Left lobe of liver (tissue), 2 donors: ENCODE results near the gene TANC1. TPM values are rescaled to one million over a fixed set of nuclear protein-coding genes. Genes with fewer than 3 reads are reported as not detected.

Source experiments
- ATAC-seq: fragments of 200-7000 bp; cut with Tn5 transposase; one replicate; pipeline ENCODE4 v1.9.1; 2020; ENCODE audit warnings: mild to moderate bottlenecking, moderate library complexity
- DNase-seq: peaks from one replicate; pipeline ENCODE4 v3.0.0-alpha.2; 2020; ENCODE audit warnings: low spot score
- total RNA-seq: library from RNA; stranded (reverse); gene quantifications from one replicate; pipeline ENCODE4 v1.2.1, GENCODE V29; 2021
- donor health status: DM: no; HTN: no; CAD: no; lungs with moderate emphysema.
- donor health status: DM: no; HTN: yes; CAD: no.

Gene TANC1
- total RNA-seq, 1 donor from 2014 or later = 5.0 TPM

DNA sequence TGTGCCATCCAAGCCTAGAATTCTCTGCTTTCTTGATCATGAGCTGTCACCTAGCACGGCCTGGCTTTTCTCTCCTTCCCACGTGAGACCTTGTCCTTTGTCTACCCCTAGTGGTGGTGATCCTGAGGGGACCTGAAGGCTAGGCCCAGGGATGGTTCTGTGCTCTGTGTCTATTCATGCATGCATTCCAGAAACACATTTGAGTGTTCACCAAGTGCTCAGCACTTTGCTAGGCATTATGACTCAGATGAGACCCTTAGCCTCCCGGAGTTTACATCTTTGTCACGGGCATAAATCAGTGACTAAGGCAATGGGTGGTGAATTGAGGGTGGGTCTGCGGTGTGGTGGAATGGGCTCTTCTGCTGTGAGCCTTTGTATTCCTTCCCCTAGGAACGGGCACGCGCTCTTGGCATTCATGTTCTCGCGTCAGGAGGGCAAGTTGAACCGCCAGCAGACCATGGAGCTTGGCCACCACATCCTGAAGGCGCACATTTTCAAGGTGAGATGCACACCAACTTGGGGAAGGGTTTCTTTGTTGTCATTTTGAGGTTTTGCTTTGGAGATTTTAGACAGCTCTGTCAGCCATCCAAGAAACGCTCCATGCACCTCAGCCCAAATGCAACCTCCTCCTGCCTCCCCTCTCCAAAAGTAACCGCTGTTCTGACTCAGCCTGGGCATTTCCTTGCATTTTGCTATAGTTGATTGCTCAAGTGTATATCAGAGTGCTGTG is 217.1 kb downstream of the TANC1 start:
- ATAC-seq = peak; percentile 80
- DNase-seq = no peak

DNA sequence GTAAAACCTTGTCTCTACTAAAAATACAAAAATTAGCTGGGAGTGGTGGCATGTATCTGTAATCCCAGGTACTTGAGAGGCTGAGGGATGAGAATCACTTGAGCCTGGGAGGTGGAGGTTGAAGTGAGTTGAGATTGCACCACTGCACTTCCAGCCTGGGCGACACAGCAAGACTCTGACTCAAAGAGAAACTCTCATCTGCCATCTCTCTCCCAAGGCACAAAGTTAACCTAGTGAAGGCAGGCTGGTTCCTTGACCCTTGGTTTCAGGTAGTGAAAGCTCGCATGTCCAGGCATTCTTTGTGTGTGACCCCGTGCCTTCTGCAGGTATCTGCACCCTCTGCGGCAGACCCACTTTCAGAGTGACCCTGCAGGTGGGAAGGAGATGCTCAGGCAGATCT is 218.0 kb downstream of the TANC1 start:
- ATAC-seq = no peak

DNA sequence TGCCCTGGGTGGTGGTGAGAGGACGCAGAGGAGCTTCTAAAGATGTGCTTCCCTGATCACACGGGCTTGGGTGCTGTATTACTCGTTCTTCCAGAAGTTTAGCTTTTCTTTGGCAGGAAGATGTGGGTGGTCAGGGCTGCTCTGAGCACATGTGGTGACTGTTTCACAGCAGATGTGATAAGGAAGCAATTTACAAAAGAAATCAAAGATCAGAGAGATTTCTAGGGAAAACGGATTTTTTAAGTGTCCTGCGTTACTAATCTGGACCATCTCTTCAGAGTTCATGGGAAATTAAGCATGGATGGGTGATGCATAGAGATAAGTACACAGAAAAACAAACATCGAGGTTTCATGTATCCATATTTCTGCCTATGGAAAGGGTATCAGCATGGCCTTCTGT is 218.7 kb downstream of the TANC1 start:
- ATAC-seq = no peak

More for the DNA sequence above, 218.0 kb downstream of the TANC1 start:
- DNase-seq = no peak

DNA sequence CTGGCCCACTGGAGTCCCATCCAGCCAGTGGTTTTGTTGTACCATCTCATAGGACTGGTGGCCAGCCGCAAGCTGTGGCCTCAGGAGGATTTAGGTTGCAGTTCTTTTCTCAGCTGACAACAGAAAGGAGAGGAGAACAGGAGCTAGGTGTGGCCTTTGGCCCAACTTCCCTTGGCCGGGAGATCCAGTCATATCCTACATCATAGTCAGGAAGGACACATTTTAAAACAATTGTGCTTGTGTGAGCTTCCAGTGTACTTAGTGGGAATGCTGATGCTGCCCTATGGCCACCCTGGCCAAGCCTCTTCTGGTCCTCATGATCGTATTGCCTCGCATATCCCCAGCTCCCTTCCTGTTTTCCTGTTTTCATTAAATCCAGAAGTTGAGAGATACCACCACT is 220.0 kb downstream of the TANC1 start:
- peak; percentile 40 for ATAC-seq
- no peak for DNase-seq

More for the DNA sequence above, 218.7 kb downstream of the TANC1 start:
- no peak for DNase-seq

DNA sequence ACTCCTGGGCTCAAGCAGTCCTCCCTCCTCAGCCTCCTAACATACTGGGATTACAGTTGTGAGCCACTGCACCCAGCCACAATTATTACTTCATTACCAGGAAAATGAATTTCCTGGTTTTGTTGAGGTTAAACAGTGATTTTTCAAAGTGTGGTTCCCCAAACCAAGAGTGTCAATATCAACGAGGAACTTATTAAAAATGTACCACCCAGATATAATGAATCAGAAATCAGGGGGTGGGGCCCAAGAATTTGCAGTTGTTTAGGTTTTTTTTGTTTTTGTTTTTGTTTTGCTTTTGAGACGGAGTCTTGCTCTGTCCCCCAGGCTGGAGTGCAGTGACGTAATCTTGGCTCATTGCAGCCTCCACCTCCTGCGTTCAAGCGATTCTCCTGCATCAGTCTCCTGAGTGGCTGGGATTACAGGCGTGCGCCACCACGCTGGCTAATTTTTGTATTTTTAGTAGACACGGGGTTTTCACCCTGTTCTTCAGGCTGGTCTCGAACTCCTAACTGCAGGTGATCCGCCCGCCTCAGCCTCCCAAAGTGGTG is 224.0 kb downstream of the TANC1 start:
- DNase-seq = no peak
- ATAC-seq = no peak

DNA sequence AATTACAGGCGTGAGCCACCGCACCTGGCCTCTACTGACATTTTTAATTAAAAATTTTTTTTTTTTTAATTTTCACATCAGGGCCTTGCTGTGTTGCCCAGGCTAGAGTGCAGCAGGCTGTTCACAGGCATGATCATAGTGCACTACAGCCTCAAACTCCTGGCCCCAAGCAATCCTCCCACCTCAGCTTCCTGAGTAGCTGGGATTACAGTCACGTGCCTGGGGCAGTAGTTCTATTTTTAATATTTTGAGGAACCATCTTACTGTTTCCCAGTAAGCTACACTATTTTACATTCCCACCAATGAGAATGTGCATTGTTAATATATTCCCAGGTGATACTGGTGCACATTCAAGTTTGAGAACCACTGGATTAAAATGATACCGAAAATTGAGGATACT is 225.4 kb downstream of the TANC1 start:
- DNase-seq = no peak
- ATAC-seq = no peak

DNA sequence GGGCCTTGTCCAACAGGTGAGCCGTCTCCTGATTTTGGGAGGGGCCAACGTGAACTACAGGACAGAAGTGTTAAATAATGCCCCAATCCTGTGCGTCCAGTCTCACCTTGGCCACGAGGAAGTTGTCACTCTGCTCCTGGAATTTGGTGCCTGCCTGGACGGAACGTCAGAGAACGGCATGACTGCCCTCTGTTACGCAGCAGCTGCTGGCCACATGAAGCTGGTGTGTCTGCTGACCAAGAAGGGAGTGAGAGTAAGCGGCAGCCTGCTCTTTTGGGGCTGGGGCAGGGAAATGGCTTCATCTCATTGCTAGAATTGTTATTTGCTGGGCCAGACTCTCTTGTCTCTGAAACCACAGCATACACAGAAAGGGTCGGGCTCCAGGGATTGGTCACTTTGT is 225.8 kb downstream of the TANC1 start:
- DNase-seq = no peak
- ATAC-seq = no peak

DNA sequence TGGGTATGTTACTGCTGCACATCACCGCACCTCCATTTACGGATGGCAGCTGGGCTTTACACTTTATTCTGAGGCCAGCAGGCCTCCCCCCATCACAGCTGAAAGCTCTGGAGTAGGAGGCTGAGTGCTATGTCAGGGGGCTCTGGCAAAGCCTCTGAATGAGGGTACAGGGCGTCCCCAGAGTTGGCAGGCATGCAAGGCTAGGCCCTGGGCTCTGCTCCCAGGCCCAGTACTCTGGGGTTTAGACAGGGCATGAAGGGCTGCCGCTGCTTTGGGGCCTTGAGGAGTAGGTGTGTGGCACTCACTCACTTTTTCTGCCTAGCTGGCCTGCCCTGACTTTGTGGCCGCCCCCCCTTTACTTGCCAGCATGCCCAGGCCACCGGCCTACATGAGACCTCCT is 227.3 kb downstream of the TANC1 start:
- no peak for DNase-seq
- ATAC-seq = no peak

DNA sequence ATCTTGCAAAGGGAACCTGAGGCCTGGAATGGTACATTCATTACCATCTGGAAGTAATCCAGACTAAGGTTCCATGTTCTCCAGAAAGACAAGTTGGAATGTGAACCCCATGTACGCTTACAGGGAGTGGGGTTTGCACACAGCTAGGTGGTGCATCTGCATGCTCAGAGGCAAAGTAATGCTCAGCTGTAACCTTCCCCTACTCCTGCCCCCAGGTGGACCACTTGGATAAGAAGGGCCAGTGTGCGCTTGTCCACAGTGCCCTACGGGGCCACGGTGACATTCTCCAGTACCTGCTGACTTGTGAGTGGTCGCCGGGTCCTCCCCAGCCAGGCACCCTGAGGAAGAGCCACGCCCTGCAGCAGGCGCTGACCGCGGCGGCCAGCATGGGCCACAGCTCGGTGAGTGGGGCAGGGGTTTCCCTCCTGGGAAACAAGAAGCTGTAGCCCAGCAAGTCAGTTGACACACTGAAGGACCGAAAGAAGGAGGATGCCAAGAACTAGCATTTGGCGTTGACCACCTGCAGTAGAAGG is 228.0 kb downstream of the TANC1 start:
- DNase-seq = no peak
- ATAC-seq = no peak

DNA sequence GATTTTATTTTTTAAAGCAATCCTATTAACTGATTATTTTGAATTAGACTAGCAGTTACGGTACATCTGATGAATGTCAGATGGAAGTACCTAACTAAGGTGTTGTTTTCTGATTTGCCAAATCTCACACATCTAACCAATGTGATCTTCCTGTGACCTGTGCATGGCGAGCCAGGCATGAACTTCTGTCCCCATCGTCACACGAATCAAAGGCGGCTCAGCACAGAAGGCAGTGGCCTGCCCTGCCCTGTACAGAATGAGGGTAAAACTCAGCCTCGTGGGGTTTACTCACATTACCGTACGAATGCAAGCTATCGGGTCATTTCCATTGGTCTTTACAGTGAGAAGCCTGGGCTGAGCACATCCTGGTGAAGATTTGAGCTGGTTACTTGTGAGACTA is 230.8 kb downstream of the TANC1 start:
- DNase-seq = no peak
- no peak for ATAC-seq

DNA sequence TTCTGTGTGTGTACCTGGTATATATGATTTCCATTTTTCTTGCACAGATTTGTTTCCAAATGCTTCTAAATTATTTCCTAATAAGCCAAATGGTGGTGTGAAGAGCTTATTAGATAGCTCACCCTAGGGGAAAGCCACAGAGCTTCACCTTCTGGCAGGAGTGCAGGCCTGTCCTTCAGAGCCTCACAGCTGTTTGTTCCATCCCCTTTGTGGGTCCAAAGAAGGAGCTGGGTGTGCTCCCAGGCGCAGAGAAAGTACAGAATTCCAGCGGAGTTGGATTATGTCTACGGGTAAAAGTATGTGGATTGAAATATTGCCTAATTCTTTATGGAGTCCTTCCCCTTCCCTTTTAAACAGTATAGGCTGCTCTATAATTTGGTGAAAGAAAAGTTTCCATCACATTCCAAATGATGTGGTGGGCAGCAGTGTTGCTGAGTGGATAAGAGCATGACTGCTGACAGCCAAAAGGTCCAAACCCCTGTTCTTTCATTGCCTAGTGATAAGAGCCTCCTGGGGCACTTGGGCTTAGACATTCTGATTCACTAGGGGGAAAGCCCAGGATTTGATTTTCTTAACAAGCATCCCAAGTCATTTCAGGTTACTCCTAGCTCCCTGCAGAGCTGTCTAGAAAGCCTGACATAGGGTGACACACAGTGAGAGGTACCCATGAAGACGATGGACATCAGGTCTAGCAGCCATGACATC is 231.5 kb downstream of the TANC1 start:
- ATAC-seq (no peak), DNase-seq (no peak)

DNA sequence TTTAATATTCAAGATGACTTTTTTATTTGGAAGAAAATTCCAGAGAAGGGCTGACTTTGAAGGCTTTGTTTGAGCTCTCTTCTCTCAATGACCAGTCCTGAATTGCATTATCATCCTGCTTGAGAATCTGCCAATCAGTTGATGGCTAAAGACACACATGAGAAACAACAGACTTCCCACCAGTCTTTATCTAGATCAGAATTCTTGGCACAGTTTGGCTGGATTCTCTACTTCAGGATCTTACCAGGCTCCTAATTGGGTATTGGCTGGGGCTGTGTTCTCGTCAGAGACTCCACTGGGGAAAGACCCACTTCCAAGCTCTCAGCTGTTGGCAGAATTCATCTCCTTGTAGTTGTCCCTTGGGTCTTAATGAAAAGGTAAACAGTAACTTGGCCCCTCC is 232.1 kb downstream of the TANC1 start:
- DNase-seq = no peak
- no peak for ATAC-seq

DNA sequence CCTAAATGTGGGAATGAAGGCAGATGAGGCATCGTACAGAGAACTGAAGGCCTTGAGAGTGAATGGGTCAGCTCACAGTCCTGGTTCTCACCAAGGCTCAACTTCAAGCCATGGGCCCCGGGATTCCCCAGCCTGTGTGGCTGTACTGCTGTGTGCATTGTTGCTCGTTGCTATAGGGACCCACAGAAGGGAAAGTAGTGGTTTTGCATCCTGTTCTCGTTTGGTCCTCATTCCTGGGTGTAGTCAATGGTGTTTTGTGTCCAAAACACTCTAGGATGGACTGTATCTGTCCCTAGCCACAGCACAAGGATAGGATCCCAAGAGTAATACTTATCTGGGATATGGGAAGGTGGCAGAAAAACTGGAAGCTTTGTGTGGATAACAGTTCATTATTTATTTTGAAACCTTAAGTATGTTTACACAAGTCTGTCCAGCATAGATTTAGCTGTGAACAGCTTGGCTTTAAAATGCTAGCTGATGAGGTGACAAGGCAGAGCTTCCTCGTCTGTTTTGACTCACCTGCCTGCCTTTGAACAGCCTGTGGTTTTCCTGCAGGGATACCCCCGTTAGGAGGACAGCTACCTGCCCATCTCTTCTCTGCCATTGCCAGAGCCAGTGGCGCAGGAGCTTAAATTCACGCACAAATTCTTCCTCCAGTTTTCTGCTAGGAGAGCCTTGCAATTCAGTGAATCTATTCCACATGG is 233.1 kb downstream of the TANC1 start:
- DNase-seq = no peak
- ATAC-seq = no peak

DNA sequence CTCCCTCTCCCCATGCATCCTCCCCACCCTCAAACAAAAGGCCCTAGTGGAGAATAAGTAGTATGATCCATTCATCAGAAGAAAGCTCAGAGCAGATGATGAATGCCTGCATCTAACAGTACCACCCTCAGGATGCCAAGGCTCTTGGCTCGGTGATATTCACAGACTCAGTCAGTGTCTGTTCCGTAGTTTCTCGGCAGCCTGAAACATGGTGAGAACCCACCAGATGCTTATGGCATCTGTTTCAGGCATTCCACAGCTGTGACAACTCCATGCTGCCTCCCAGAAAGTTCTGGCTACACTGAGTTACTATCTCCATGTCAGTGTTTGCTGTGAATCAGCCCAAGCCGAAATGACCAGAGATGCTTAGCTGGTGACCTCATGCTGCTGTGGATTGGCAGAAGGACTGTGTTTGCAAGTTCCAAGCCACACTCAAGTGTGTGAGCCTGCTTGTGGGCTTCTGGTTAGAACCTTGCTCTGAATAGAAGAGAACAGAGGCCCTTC is 234.2 kb downstream of the TANC1 start:
- peak; percentile 52 for ATAC-seq

DNA sequence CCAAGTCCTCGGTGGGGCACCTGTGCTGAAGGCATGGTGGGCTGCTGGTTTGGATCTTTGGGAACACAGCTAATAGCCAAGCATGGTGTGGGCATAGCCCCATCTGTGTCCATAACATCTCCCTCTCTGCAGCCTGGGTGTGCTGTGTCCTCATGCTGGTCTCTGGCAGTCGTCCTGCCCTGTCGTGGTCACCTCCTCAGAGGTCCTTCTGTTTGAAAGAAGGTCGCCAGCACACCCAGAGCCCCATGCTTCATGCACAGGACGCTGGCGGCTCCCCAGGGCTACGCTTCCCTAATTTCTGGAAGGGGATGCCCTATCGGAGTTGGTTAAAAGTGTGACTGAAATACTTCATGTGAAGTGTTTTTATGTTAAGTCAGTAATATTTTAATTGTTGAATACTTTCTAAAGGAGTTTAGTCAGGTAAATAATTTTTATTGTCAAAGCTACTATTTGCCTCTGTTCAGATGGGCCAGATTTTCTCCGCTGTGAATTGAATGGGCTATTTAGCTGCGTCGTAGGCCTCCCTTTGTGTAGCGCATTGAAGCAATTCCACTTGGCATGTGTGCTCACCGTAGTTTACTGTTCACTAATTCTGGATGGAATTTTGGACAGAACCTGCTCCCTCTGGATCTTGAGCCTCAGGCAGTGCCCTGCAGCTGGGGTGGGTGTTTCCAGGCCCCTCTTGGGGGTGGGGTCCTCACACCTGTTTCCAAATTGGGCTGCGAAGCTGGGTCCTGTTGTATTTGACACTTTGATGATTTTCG is 236.1 kb downstream of the TANC1 start:
- DNase-seq (no peak), ATAC-seq (no peak)

More for the DNA sequence above, 234.2 kb downstream of the TANC1 start:
- no peak for DNase-seq

DNA sequence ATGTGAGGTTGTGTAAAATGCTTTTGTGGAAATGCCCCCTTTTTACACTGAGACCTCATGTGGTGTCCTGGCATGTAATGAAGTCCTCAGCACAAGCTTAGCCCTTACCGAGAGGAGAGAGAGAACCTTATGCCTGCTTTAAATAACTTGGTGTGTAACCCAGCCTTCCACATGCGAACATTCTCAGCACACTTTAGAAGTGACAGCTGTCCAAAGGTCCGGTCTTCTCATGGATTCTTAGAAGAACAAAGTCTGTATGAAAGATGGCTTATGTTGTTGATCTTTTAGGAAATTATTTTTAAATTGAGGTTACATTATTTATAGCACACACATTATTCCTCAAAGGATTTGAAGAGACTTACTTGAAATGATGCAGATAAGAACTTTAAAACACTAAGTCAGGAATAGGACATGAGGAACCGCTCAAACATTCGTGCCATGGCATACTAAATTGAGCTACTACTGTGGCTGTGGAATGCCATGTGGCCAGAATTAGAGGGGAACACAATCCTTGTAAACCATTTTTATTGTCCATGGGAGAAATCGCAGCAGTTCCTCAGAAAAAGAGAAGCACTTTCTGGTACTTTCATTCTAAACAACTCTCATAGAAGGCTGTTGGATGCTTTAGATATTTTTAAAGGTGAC is 238.4 kb downstream of the TANC1 start:
- DNase-seq (no peak), ATAC-seq (no peak)

DNA sequence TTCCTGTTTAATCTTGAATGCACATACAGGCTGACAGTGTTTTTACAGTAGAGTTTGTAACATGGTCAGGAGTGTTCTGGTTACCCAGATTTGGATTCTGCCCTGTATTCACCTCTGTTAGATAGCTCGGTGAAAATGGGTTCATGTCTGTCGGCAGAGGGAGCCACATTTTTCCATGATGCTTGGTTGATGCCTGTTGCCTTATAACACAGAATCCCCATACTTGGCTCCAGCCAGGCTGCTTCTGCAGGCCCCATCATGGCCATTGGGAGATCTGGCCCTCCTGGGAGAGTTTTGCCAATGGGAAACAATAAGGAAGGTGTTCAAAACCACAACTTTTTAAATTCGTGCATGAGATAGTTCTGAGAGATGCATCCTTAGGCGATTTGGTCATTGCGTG is 240.0 kb downstream of the TANC1 start:
- DNase-seq (peak; percentile 12), ATAC-seq (no peak)

DNA sequence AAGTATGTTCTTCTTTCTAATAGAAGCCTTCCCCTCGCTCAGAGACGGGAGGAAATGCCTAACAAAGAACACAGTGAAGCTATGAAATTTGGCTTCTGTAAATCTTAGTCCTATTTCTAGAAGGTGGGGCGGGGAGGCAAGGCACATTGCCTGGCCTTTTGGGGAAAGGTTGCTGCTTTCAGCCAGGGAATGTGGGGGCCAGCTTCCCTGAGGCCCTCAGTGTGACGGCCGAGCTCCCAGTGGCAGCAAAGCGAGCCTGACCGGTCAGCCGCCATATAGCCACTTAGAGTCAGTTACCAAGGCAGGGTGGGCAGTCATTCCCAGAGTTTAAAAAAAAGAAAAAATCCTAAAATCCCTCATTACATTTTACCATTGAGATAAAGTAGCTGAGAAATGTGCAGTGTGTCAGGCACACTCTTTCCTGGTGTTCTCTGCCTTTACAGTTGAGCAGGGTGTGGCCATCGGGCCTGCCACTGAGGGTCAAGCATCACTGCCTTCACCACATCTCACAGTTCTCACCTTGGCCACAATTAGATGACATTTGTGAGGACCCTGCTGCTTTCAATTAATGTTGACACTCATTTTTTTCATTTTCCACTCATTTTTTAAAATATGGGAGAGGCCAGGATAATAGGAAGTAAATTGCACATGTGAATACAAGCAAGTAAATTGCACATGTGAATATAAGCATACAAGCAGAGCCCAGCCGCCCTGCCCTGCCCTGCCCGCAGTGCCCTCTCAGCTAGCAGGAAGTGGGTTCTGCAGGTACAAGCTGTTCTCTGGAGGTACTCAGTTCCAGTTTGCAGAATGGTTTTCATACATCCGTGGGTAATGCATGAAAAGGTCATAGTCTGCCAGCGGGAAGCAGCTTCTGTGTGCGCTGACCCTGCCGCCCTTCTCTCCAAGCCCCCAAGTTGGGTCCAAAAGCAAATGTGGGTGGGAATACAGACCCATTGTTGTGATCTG is 241.2 kb downstream of the TANC1 start:
- ATAC-seq (no peak), DNase-seq (no peak)
